Dermis microvascular lymphatic vessel endothelial cell (primary cell): ENCODE measurements around the gene KRT79. TPM values are rescaled to one million over a fixed set of nuclear protein-coding genes. Genes with fewer than 3 reads are reported as not detected.

ENCODE experiments used
- DNase-seq, 2 donors: peaks; one replicate each; pipeline versions ENCODE4 v3.0.0 to v3.0.0-alpha.2; 2010; ENCODE audit warnings: low read depth in 2 of 2
- total RNA-seq: library from RNA; depleted of rRNA; stranded (reverse); fragments of >200 nt; gene quantifications from 2 replicates; pipeline ENCODE4 v1.2.1, GENCODE V29; 2014

The KRT79 gene
- total RNA-seq, 1 donor from 2014 or later, result not detected

- no peak for DNase-seq
Observed at GRCh38 chr12:52819731-52820510, 14.2 kb downstream of the KRT79 start.

- DNase-seq, result no peak
Observed at GRCh38 chr12:52818887-52819420, 15.2 kb downstream of the KRT79 start.

DNA sequence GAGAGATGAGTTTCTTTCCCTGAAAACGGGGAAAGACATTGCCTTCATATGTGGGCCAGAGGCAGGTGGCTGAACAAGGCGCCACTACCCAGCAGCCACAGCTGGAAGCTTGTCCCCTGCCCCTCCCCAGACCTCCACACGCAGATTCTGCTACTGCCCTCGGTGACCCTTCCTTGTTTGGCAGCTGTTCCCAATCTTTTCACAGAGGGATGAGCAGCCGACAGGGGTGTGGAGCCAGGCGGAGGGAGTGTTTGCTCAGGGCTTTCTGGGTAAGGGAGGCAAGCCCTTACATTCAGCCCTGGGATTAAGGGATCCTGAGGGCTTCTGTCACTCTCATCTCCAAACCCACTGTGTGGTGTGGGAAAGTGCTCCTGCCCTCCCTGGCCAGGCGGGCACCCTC lies 15.7 kb downstream of the KRT79 start:
- no peak for DNase-seq

- DNase-seq, result no peak
Observed at GRCh38 chr12:52817699-52818238, 16.3 kb downstream of the KRT79 start.

DNA sequence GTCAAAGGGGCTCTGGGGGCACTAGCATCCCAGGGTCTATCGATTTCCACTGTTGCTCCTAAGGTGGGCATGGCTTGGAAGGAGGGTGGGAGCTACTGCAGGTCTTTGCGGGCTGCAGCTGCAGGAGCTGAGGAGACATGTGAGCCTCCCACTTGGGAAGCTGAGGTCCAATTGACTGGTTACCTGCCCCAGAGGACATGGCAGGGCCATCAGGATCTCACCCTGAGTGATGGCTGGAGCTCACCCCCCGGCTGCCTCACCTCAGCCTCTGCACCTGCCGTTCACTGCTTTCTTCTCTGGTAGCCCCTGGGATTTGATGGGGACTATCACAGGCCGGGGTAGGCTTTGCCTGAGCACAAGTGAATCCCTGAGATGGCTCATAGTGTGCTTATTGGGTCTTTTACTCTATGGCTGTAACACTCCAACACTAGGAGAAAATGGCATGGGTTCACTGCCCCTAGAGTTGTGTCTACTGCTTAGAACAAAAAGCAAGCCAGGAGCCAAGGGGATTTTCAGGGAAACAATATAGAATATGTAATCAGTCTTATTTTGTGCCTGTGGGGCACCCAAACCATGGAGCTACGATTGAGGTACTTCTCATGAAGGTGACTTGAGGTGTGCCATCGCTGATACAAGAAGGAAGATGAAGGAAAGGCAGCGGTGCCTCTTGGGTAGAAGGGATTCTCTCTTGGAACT lies 17.0 kb downstream of the KRT79 start:
- DNase-seq, result no peak

DNA sequence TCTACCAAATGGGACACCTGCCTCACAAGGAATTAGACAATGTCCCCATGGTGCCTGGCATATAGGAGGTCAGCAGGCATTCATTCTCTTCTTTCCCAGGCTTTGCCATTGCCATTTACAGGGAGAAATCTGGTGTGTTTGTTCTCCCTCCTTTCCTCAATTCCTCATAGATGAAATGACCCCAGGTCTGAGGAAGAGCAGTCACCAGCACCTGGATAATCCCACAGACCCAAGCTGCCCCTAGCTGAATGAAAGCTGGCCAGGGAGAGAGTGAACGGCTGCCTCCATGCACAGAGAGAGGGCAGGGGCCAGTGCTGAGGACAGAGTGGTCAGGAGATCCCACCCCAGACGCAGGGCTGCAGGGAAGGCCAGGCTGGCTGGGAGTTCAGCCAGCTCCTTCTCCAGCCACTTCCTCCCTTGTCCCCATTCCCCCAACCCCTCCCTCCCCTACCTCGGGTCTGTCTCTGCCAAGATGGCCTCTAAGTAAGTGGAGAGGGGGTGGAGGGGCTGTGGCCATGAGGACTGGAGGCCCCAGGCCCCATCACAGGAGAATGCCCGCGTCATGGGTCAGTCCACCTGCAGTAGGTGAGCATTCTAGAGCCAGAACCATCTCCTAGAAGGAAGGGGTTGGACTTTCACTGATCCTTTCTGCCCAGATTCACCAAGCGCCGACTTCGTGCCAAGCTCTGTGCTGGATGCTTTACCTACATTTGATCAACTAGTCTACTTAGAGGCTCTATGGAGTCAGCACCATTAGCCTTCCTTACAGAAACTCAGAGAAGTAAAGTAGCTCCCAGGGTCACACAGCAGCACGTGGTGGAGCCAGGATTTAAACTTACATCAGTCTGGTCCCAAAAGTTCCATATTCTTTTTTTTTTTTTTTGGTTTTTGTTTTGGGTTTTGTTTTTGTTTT lies 18.2 kb downstream of the KRT79 start:
- no peak for DNase-seq

GRCh38 chr12:52815161-52815560 lies 18.9 kb downstream of the KRT79 start:
- no peak for DNase-seq

GRCh38 chr12:52814710-52815155 lies 19.4 kb downstream of the KRT79 start:
- no peak for DNase-seq

GRCh38 chr12:52813885-52814709 lies 20.0 kb downstream of the KRT79 start, which contains the start of gene KRT4:
TSS of gene KRT4 (minus strand) at chr12:52814116. CDS start at chr12:52814058, 58 bp downstream.
- DNase-seq, result no peak

GRCh38 chr12:52813203-52813819 lies 20.8 kb downstream of the KRT79 start:
- DNase-seq, result no peak

- no peak for DNase-seq
Observed at GRCh38 chr12:52812749-52813148, 21.4 kb downstream of the KRT79 start.

GRCh38 chr12:52812073-52812400 lies 22.1 kb downstream of the KRT79 start:
- DNase-seq, result no peak

DNA sequence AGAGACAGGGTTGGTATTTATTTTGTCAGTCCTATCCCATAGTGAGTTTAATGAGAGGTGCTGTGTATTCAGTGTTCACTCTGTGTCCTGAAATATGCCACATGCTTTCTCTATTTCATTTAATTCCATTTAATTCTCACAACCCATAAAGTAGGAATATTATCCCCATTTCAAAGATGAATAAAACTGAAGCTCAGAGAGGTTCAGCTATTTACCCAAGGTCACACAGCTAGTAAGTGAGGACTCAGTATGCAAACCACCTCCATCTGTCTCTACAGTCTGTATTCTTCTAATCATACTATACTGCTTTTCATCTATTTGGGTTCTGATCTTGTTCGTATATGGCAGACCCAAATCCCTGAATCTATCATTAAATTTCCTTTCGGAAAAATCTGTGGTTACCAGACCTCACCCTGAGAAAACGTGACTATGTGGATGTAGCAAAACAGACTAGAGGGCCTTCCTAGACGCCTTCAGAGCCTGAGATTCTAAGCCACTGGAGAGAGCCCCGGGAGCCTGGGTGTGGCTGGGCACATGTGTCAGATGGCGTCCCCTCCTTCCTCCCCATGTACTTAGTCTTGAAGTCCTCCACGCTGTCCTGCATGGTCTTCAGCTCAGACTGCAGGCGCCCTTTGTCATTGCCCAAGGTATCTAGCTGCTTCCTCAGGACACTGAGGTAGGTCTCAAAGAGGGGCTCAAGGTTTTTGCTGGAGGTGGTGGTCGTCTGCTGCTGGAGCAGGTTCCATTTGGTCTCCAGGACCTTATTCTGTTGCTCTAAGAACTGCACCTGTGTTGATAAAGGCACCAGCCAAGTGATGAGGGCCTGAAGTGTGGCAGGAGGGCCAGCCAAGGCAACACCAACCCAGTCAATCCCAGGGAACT lies 22.7 kb downstream of the KRT79 start:
- no peak for DNase-seq

DNA sequence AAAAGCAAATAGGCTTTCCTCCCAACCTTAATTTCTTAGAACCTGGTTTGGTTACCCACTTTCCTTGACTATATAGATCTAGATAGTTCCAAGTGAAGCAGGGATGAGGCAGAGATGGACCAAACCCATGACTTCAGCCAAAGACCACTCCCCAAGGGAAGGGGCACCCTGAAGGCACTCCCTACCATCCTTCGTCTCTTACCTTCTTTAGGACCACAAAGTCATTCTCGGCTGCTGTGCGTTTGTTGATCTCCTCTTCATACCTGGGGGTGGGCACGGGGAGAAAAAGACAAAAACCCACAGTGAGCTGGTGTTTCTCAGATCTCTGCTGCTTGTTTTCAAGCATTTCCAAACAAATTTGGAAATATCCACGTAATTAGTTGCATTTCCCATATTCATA lies 23.6 kb downstream of the KRT79 start:
- no peak for DNase-seq

DNA sequence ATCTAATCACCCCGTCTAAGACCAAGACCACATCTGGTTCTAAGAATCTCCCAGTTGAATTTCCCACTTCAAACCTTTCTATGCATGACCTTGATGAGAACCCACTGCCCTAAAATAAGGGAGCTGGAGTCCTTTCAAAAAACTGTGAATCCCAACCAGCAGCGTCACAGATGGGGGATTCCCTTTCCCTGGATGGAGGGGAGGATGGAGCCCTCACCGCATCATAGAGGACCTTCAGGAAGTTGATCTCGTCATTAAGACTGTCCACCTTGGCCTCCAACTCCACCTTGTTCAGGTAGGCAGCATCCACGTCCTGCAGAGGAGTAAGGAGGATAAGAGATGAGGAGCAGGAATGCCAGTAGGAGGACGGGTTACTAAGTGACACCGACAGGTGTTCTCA lies 24.9 kb downstream of the KRT79 start:
- no peak for DNase-seq

DNA sequence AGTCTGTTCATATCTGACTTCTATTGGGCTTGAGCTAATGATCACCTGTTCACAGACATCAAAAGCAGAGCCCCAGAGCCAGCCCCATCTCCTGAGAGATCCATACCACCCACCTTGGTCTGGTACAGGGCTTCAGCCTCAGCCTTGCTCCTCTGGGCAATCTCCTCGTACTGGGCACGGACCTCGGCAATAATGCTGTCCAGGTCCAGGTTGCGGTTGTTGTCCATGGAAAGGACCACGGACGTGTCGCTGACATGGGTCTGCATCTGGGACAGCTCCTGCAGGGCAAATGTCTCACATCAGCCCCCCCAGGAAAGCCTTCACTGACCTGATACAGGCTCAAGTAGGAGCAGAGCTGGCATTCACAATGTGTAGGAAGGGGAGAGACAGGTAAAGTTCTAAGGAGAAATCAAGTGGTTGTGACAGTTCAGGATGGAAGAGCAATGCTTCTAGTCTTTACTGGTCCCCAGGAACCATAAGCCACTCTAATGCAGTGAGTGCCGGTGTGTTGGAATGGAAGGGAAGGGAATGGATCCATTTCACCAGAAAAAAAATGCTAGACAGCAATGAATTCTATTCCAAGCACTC lies 25.4 kb downstream of the KRT79 start:
- DNase-seq, result no peak

DNA sequence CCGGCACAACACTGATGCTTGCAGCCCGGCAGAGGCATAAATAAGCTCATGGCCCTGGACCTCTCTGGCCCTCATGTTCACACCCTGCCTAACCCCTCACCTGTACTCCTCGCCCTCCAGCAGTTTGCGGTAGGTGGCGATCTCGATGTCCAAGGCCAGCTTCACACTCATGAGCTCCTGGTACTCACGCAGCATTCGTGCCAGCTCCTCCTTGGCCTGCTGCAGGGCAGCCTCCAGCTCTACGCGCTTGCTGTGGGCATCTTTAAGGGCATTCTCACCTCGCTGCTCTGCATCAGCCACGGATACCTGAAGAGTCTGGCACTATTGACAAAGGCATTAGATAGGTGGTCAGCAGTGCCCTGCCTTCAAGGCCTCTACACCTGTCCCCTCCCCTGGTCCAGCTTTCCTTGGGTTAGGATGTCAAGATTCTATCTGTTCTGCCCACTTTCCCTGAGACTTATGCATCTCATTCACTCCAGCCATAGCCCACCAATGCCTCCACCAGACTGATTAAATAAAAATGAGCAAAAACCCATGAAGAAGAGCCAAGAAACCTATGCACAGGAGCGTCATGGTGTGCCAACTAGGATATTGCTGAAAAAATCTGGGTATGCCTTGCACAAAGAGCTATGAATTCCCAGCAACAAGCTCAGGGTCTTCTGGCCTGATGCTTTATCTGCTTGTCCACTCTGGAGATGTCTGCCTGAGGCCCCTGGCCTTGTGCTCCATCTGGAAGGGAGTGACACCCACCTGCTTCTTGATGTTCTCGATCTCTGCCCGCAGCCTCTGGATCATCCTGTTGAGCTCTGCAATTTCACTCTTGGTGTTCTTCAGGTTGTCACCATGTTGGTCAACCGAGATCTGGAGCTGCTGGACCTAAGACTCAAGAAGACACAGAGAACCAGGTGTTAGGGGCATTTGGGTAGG lies 26.3 kb downstream of the KRT79 start:
- no peak for DNase-seq
